Vagina (tissue), 2 donors: ENCODE results near the gene VWC2L. TPM values are rescaled to one million over a fixed set of nuclear protein-coding genes. Genes with fewer than 3 reads are reported as not detected.

Source experiments
- DNase-seq, 2 donors: peaks; one replicate each; pipeline ENCODE4 v3.0.0-alpha.2; 2017; ENCODE audit errors: extremely low spot score in 2 of 2
- H3K27ac ChIP-seq: fragments of 200-600 bp; sonication (generic); one replicate; pipeline ENCODE4 v1.5.1; 2019
- H3K27me3 ChIP-seq: fragments of 200-600 bp; sonication (generic); one replicate; pipeline ENCODE4 v1.5.1; 2019
- H3K36me3 ChIP-seq, 2 donors: fragments of 200-600 bp; sonication (generic); one replicate each; pipeline ENCODE4 v1.5.1; 2017 to 2019
- H3K4me1 ChIP-seq: fragments of 200-600 bp; sonication (generic); one replicate; pipeline ENCODE4 v1.5.1; 2019
- H3K4me3 ChIP-seq, 2 donors: fragments of 200-600 bp; sonication (generic); 1 replicate in 1 of 2; 2 replicates in 1 of 2; pipeline ENCODE4 v1.5.1; 2016 to 2019
- H3K9me3 ChIP-seq: fragments of 200-600 bp; sonication (generic); one replicate; pipeline ENCODE4 v1.5.1; 2019
- POLR2A ChIP-seq, 2 donors: fragments of 450-650 bp; IDR thresholded peaks; one replicate each; pipeline ENCODE4 v1.6.1; 2017; ENCODE audit warnings: antibody characterized with exemption in 2 of 2, mild to moderate bottlenecking in 2 of 2, moderate library complexity in 2 of 2
- POLR2AphosphoS5 ChIP-seq, 2 donors: sonication (generic); formaldehyde crosslinking; IDR thresholded peaks; one replicate each; pipeline ENCODE4 v1.9.0; 2017; ENCODE audit warnings: antibody characterized with exemption in 2 of 2, mild to moderate bottlenecking in 2 of 2, low read depth in 1 of 2; ENCODE audit not compliant: insufficient read depth in 1 of 2
- intact Hi-C: fragments of 100-400 bp; cut with DNase I; formaldehyde crosslinking; loops from one replicate; pipeline ENCODE4 v1.15.1; 2023
- total RNA-seq: library from RNA; depleted of rRNA; stranded (reverse); fragments of >200 nt; gene quantifications from one replicate; pipeline ENCODE4 v1.2.3, GENCODE V29; 2016
- TF ChIP-seq, protein P1 (sequence below), 3 experiments: fragments of 450-650 bp in 2 of 3; fragments of 200-600 bp in 1 of 3; sonication (generic) in 1 of 3; IDR thresholded peaks; one replicate each; pipeline ENCODE4 v1.5.1; 2017 to 2019; ENCODE audit warnings: antibody characterized with exemption in 3 of 3, mild to moderate bottlenecking in 2 of 3, moderate library complexity in 2 of 3

Gene VWC2L
- total RNA-seq, 1 donor from 2014 or later: not detected

DNA sequence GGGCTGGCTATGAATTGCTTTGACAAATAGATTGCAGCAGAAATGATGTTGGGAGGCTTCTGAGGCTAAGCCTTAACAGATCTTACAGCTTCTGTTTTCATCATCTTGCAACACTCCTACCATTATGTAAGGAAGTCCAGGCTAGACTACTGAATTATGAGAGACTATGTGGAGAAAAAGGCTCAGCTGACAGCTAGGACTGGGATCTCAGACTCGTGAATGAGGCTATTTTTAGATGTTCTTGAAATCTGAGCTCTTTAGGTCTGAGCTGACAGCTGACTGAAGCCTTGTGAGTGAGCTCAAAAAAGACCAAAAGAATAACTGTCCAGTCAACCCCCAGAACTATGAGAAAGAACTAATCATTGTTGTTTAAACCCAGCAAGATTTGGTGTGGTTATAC lies 70.3 kb downstream of the VWC2L start:
- no peaks in the 10 kb centered on the region for H3K36me3 ChIP-seq
- no peak overlapping the region for H3K4me3 ChIP-seq
- H3K4me1 ChIP-seq: no peaks in the 10 kb centered on the region
- no peak overlapping the region for H3K27ac ChIP-seq
- no peak for DNase-seq
- intact Hi-C loops: no loop called here
- no peaks in the 10 kb centered on the region for H3K9me3 ChIP-seq
- no peak for TF ChIP-seq POLR2A (IDR thresholded peaks at IDR 0.05)
- no peak for TF ChIP-seq POLR2AphosphoS5 (IDR thresholded peaks at IDR 0.05; ENCODE audit: insufficient read depth in 1 of 2, low read depth in 1 of 2)
- H3K27me3 ChIP-seq: no peaks in the 10 kb centered on the region

DNA sequence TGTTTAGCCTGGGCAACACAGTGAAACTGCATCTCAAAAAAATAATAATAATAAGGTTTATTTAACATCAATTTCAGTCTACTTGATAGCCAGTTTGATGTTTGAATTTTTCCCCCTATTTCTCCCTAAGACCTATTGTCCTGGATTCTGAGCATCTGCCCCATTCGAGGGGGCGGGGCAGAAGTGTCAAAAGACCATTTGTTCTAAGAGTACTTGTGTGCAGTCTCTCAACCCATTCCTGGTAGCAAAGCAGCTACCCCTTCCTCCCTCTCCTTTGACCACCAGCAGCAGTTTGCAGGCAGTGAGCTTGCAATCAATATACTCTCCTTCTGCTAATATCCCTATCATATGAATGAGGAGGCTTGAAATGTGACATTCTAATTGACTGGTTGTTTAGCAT lies 71.9 kb downstream of the VWC2L start:
- no peaks in the 10 kb centered on the region for H3K9me3 ChIP-seq
- no peak for DNase-seq
- no peaks in the 10 kb centered on the region for H3K36me3 ChIP-seq
- H3K27ac ChIP-seq: no peak overlapping the region
- intact Hi-C loops: no loop called here
- H3K27me3 ChIP-seq: no peaks in the 10 kb centered on the region
- H3K4me1 ChIP-seq: no peaks in the 10 kb centered on the region
- TF ChIP-seq POLR2A (IDR thresholded peaks at IDR 0.05): no peak
- TF ChIP-seq POLR2AphosphoS5 (IDR thresholded peaks at IDR 0.05; ENCODE audit: insufficient read depth in 1 of 2, low read depth in 1 of 2): no peak
- TF ChIP-seq, protein P1, sequence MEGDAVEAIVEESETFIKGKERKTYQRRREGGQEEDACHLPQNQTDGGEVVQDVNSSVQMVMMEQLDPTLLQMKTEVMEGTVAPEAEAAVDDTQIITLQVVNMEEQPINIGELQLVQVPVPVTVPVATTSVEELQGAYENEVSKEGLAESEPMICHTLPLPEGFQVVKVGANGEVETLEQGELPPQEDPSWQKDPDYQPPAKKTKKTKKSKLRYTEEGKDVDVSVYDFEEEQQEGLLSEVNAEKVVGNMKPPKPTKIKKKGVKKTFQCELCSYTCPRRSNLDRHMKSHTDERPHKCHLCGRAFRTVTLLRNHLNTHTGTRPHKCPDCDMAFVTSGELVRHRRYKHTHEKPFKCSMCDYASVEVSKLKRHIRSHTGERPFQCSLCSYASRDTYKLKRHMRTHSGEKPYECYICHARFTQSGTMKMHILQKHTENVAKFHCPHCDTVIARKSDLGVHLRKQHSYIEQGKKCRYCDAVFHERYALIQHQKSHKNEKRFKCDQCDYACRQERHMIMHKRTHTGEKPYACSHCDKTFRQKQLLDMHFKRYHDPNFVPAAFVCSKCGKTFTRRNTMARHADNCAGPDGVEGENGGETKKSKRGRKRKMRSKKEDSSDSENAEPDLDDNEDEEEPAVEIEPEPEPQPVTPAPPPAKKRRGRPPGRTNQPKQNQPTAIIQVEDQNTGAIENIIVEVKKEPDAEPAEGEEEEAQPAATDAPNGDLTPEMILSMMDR (IDR thresholded peaks at IDR 0.05): no peak
- no peak overlapping the region for H3K4me3 ChIP-seq

DNA sequence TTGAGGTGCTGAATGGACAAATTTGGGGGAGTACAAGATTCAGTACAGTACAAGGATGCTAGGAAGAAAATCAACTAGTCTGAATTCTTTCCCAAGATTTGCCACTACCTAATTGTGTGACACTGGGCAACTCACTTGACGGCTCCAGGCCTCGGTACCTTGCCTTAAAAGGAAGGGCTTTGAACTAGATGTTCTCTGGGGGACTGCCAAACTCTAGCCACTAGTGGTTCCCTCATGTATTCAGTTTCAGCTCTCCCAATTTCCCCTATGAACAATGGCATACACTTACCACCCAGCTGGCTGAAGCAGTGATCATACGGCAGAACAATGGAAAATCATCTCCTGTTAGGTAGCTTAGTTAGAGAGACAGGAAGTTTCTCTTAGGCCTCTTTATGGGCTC lies 73.4 kb downstream of the VWC2L start:
- DNase-seq: no peak
- no peaks in the 10 kb centered on the region for H3K36me3 ChIP-seq
- no peak overlapping the region for H3K4me3 ChIP-seq
- no peak overlapping the region for H3K27ac ChIP-seq
- H3K9me3 ChIP-seq: no peaks in the 10 kb centered on the region
- intact Hi-C loops: no loop called here
- H3K27me3 ChIP-seq: no peaks in the 10 kb centered on the region
- TF ChIP-seq POLR2A (IDR thresholded peaks at IDR 0.05): no peak
- no peak for TF ChIP-seq POLR2AphosphoS5 (IDR thresholded peaks at IDR 0.05; ENCODE audit: insufficient read depth in 1 of 2, low read depth in 1 of 2)
- TF ChIP-seq, protein P1 (IDR thresholded peaks at IDR 0.05): no peak
- H3K4me1 ChIP-seq: no peaks in the 10 kb centered on the region

DNA sequence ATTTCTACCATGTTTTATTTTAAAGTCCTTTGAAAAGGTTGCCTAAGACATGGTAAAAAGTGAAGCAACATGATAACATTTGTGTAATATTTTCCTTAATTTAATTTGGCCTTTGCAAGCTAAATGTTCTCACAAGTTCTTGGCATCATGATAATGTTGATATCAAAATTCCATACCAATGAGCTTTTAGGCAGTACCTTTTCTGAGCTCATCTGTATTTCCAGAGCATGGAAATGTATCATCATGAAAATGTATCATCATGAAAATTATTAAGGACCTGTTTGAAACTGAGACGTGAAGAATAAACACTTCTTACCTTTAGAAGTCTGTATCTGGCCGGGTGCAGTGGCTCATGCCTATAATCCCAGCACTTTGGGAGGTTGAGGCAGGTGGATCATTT lies 73.8 kb downstream of the VWC2L start:
- H3K9me3 ChIP-seq: no peaks in the 10 kb centered on the region
- no peak for TF ChIP-seq POLR2AphosphoS5 (IDR thresholded peaks at IDR 0.05; ENCODE audit: insufficient read depth in 1 of 2, low read depth in 1 of 2)
- TF ChIP-seq POLR2A (IDR thresholded peaks at IDR 0.05): no peak
- no peaks in the 10 kb centered on the region for H3K4me1 ChIP-seq
- H3K36me3 ChIP-seq: no peaks in the 10 kb centered on the region
- no peak for DNase-seq
- no peaks in the 10 kb centered on the region for H3K27me3 ChIP-seq
- intact Hi-C loops: no loop called here
- H3K27ac ChIP-seq: no peak overlapping the region
- no peak overlapping the region for H3K4me3 ChIP-seq

DNA sequence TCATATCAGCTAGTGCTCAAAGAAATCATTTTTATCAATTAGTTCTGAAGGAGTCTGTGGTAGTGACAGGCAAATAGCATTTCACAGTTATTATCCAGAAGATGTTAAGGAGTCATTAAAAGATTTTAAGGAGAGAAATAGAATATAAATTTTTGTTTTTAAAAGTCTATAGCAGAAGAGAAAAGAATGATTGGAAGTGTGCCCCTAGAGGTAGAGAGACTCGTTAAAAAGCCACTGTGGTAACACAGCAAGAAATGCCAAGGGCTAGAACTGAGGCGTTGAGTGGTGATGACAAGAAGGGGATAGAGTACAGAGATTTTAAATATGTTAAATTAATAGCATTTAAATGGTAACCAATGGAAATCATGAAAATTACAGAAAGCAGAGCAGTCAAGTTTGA lies 78.3 kb downstream of the VWC2L start:
- DNase-seq: no peak
- H3K27ac ChIP-seq: no peak overlapping the region
- no peaks in the 10 kb centered on the region for H3K36me3 ChIP-seq
- intact Hi-C loops: no loop called here
- no peak overlapping the region for H3K4me3 ChIP-seq
- H3K4me1 ChIP-seq: no peaks in the 10 kb centered on the region
- no peak for TF ChIP-seq POLR2AphosphoS5 (IDR thresholded peaks at IDR 0.05; ENCODE audit: insufficient read depth in 1 of 2, low read depth in 1 of 2)
- H3K27me3 ChIP-seq: no peaks in the 10 kb centered on the region
- H3K9me3 ChIP-seq: no peaks in the 10 kb centered on the region

DNA sequence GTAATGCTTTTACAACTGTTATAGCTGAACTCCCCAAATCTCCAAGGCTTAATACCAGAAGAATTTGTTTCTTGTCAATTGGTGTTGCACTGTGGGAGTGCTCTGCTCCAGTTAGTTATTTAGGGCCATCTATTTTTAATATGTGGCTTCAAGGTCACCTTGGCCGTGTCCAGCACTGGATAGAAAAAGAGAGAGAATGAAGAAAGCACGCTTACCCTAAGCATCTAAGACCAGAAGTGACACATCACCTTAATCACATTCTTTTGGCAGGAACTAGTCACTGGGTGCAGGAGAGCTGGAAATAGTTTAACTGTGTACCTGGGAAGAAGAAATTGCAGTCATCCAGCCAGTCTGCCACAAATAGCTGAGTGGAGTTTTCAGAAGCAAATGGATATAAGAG lies 78.8 kb downstream of the VWC2L start:
- no peaks in the 10 kb centered on the region for H3K4me1 ChIP-seq
- no peaks in the 10 kb centered on the region for H3K36me3 ChIP-seq
- TF ChIP-seq, protein P1 (IDR thresholded peaks at IDR 0.05): no peak
- TF ChIP-seq POLR2A (IDR thresholded peaks at IDR 0.05) (no peak), POLR2AphosphoS5 (IDR thresholded peaks at IDR 0.05; ENCODE audit: insufficient read depth in 1 of 2, low read depth in 1 of 2) (no peak)
- no peak for DNase-seq
- H3K9me3 ChIP-seq: no peaks in the 10 kb centered on the region
- no peak overlapping the region for H3K4me3 ChIP-seq
- H3K27me3 ChIP-seq: no peaks in the 10 kb centered on the region
- intact Hi-C loops: no loop called here
- H3K27ac ChIP-seq: no peak overlapping the region
